K562 (cell line): Measurements from ENCODE around the gene USP12. TPM values are rescaled to one million over a fixed set of nuclear protein-coding genes. Genes with fewer than 3 reads are reported as not detected.

Experiments
- ATF7 ChIP-seq: fragments of 450-650 bp; IDR thresholded peaks from 2 replicates; pipeline ENCODE4 v1.7.1; 2014; ENCODE audit warnings: mild to moderate bottlenecking, moderate library complexity
- BCOR ChIP-seq: fragments of 450-650 bp; IDR thresholded peaks from 2 replicates; pipeline ENCODE4 v1.6.1; 2016
- BMI1 ChIP-seq: fragments of 150-350 bp; IDR thresholded peaks from 2 replicates; pipeline ENCODE4 v1.6.1; 2014; ENCODE audit warnings: low read length
- CBFA2T3 ChIP-seq: fragments of 450-650 bp; IDR thresholded peaks from 2 replicates; pipeline ENCODE4 v1.6.1; 2017
- CEBPB ChIP-seq: fragments of 450-650 bp; IDR thresholded peaks from 2 replicates; pipeline ENCODE4 v1.6.1; 2016; ENCODE audit warnings: missing genetic modification characterization, missing compliant biosample characterization
- CHD2 ChIP-seq: IDR thresholded peaks from 2 replicates; pipeline ENCODE4 v1.6.1; 2011; ENCODE audit warnings: low read depth, low read length
- CHD4 ChIP-seq: fragments of 200-600 bp; sonication (generic); IDR thresholded peaks from 3 replicates; pipeline ENCODE4 v1.6.1; 2012; ENCODE audit warnings: low read depth, mild to moderate bottlenecking, mixed read lengths, low read length, inconsistent platforms; ENCODE audit not compliant: insufficient read depth, insufficient replicate concordance, poor library complexity, severe bottlenecking
- DPF2 ChIP-seq: fragments of 450-650 bp; IDR thresholded peaks from 2 replicates; pipeline ENCODE4 v1.6.1; 2016
- HIVEP1 ChIP-seq: fragments of 250-450 bp; sonication (Bioruptor Pico); IDR thresholded peaks from 2 replicates; pipeline ENCODE4 v1.4.0; 2020; ENCODE audit warnings: mild to moderate bottlenecking
- IFI16 ChIP-seq: fragments of 250-450 bp; sonication (Bioruptor Pico); IDR thresholded peaks from 2 replicates; pipeline ENCODE4 v2.1.2; 2022; ENCODE audit warnings: mild to moderate bottlenecking, inconsistent platforms
- KAT7 ChIP-seq: sonication (generic); formaldehyde crosslinking; IDR thresholded peaks from 2 replicates; pipeline ENCODE4 v1.8.0; 2022; ENCODE audit warnings: missing genetic modification reagents, mild to moderate bottlenecking, borderline replicate concordance
- MAFG ChIP-seq: fragments of 450-650 bp; conservative IDR thresholded peaks from 2 replicates; pipeline ENCODE4 v1.6.1; 2016; ENCODE audit warnings: missing genetic modification characterization, missing compliant biosample characterization
- MED1 ChIP-seq: sonication (generic); formaldehyde crosslinking; IDR thresholded peaks from 2 replicates; pipeline ENCODE4 v1.8.1; 2023; ENCODE audit warnings: missing genetic modification reagents, borderline replicate concordance
- NR3C1 ChIP-seq: sonication (generic); formaldehyde crosslinking; IDR thresholded peaks from 2 replicates; pipeline ENCODE4 v1.8.1; 2022; ENCODE audit warnings: missing genetic modification reagents
- PHF21A ChIP-seq: fragments of 450-650 bp; IDR thresholded peaks from 2 replicates; pipeline ENCODE4 v1.6.1; 2017; ENCODE audit warnings: low read depth, borderline replicate concordance
- SIN3B ChIP-seq: fragments of 450-650 bp; IDR thresholded peaks from 2 replicates; pipeline ENCODE4 v1.6.1; 2017; ENCODE audit warnings: low read depth, mild to moderate bottlenecking, moderate library complexity
- TCF3 ChIP-seq: sonication (generic); formaldehyde crosslinking; IDR thresholded peaks from 2 replicates; pipeline ENCODE4 v1.4.0; 2020; ENCODE audit warnings: mild to moderate bottlenecking, missing genetic modification reagents
- TEAD1 ChIP-seq, 2 experiments: fragments of 450-650 bp in 1 of 2; sonication (generic) in 1 of 2; formaldehyde crosslinking; IDR thresholded peaks; 2 replicates each; pipeline versions ENCODE4 v1.4.0 to v1.8.0; 2020 to 2022; ENCODE audit warnings: mild to moderate bottlenecking in 2 of 2, missing genetic modification reagents in 1 of 2
- TEAD4 ChIP-seq, 2 experiments: sonication (generic) in 1 of 2; formaldehyde crosslinking in 1 of 2; IDR thresholded peaks; 2 replicates each; pipeline versions ENCODE4 v1.6.1 to v1.8.0; 2012 to 2022; ENCODE audit warnings: borderline replicate concordance in 1 of 2, inconsistent platforms in 1 of 2, low read length in 1 of 2, mild to moderate bottlenecking in 1 of 2, missing genetic modification reagents in 1 of 2
- ZBTB1 ChIP-seq: sonication (generic); formaldehyde crosslinking; IDR thresholded peaks from 2 replicates; pipeline ENCODE4 v1.8.1; 2023; ENCODE audit warnings: missing genetic modification reagents, low read depth, mild to moderate bottlenecking, borderline replicate concordance
- ZBTB17 ChIP-seq: fragments of 450-650 bp; formaldehyde crosslinking; IDR thresholded peaks from 2 replicates; pipeline ENCODE4 v1.4.0; 2020; ENCODE audit warnings: mild to moderate bottlenecking
- ZNF12 ChIP-seq: sonication (generic); formaldehyde crosslinking; IDR thresholded peaks from 2 replicates; pipeline ENCODE4 v1.4.0; 2020; ENCODE audit warnings: mild to moderate bottlenecking, missing genetic modification reagents
- ZNF668 ChIP-seq: fragments of 250-450 bp; sonication (Bioruptor Pico); IDR thresholded peaks from 2 replicates; pipeline ENCODE4 v1.8.0; 2022; ENCODE audit warnings: mild to moderate bottlenecking, inconsistent platforms
- ZNF785 ChIP-seq: fragments of 250-450 bp; sonication (Bioruptor Pico); IDR thresholded peaks from 2 replicates; pipeline ENCODE4 v1.4.0; 2020; ENCODE audit warnings: mild to moderate bottlenecking
- polyA plus RNA-seq, 8 experiments: library from polyadenylated mRNA; depleted of rRNA in 4 of 8; stranded (reverse) in 5 of 8; unstranded in 3 of 8; fragments of >200 nt; fragmentation: Nextera tagmentation in 2 of 8; fragmentation: Illumina TruSeq in 1 of 8; extraction: Ambion mirVana in 2 of 8; extraction: Trizol in 1 of 8; gene quantifications; 2 replicates each; pipeline versions ENCODE4 v1.2.1 to v1.2.3, GENCODE V29; 2011 to 2014; ENCODE audit warnings: inconsistent platforms in 1 of 8, missing spikeins in 1 of 8
- total RNA-seq, 7 experiments: library from RNA; depleted of rRNA in 6 of 7; stranded (reverse); fragments of >200 nt in 6 of 7; fragmentation: Illumina TruSeq in 2 of 7; extraction: Trizol in 2 of 7; gene quantifications; 2 replicates each; pipeline versions ENCODE4 v1.2.1 to v1.2.3, GENCODE V29; 2011 to 2021; ENCODE audit warnings: low replicate concordance in 1 of 7
- TF ChIP-seq, protein P1 (sequence below): fragments of 250-450 bp; sonication (Bioruptor Pico); IDR thresholded peaks from 2 replicates; pipeline ENCODE4 v1.5.0; 2021; ENCODE audit warnings: mild to moderate bottlenecking, moderate library complexity
- TF ChIP-seq, protein P2 (sequence below): fragments of 450-650 bp; IDR thresholded peaks from one replicate; pipeline ENCODE4 v1.6.1; 2018; ENCODE audit warnings: mild to moderate bottlenecking, moderate library complexity; ENCODE audit not compliant: partially characterized antibody

The USP12 gene
- total and polyA plus RNA-seq, 9 of the 15 experiments (the other 6 are each of a cell fraction or from before 2014, with no cell fraction given) = 1.8 to 20.5 (median 13.3) TPM

DNA sequence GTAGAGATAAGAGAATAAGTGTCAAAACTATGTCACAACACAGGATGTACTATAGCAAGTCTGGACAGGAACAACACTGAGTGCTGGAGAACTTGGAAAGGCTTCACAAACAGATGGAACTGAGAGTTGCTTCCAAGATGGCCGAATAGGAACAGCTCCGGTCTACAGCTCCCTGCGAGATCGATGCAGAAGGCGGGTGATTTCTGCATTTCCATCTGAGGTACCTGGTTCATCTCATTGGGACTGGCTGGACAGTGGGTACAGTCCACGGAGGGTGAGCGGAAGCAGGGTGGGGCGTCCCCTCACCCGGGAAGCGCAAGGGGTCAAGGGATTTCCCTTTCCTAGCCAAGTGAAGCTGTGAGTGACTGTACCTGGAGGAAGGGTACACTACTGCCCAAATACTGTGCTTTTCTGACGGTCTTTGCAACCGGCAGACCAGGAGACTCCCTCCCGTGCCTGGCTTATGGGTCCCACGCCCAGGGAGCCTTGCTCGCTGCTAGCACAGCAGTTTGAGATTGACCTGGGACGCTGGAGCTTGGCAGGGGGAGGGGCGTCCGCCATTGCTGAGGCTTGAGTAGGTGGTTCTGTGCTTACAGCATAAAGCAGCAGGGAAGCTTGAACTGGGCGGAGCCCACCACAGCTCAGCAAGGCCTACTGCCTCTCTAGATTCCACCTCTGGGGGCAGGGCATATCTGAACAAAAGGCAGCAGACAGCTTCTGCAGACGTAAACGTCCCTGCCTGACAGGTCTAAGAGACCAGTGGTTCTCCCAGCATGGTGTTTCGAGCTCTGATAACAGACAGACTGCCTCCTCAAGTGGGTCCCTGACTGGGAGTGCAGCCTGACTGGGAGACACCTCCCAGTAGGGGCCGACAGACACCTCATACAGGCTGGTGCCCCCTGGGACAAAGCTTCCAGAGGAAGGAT, 46.0 kb downstream of the USP12 start (continued):
- TF ChIP-seq ZNF785 (CRISPR knock-in tag) (no peak), IFI16 (CRISPR knock-in tag) (no peak), ZNF12 (CRISPR knock-in tag) (no peak), TEAD1 (CRISPR knock-in tag; IDR thresholded peaks at IDR 0.05) (peak in 1 of 2 experiments; percentile 76; a peak in 1 of 4 replicates), TEAD4 (IDR thresholded peaks at IDR 0.05; ENCODE audit: low read length) (no peak), TEAD4 (CRISPR knock-in tag; IDR thresholded peaks at IDR 0.05; ENCODE audit: borderline replicate concordance) (0 out of 2 replicates have a peak, but pooled peaks have one; percentile 33), NR3C1 (no peak), ZBTB1 (CRISPR knock-in tag) (no peak), MED1 (CRISPR knock-in tag) (no peak), PHF21A (no peak), KAT7 (CRISPR knock-in tag) (peak; percentile 82; the same call in 1 of the 2 replicates), TCF3 (peak; percentile 75), CBFA2T3 (peak; percentile 79), BMI1 (no peak), ATF7 (peak; percentile 66), SIN3B (no peak), CHD4 (no peak), HIVEP1 (no peak), BCOR (no peak), ZBTB17 (CRISPR knock-in tag) (0 out of 2 replicates have a peak, but pooled peaks have one; percentile 41), CEBPB (tag) (peak; percentile 50; the same call in 1 of the 2 replicates), DPF2 (peak; percentile 44; the same call in 1 of the 2 replicates), ZNF668 (CRISPR knock-in tag) (no peak), CHD2 (0 out of 2 replicates have a peak, but pooled peaks have one; percentile 29), MAFG (tag) (no peak)
- TF ChIP-seq, protein P1, sequence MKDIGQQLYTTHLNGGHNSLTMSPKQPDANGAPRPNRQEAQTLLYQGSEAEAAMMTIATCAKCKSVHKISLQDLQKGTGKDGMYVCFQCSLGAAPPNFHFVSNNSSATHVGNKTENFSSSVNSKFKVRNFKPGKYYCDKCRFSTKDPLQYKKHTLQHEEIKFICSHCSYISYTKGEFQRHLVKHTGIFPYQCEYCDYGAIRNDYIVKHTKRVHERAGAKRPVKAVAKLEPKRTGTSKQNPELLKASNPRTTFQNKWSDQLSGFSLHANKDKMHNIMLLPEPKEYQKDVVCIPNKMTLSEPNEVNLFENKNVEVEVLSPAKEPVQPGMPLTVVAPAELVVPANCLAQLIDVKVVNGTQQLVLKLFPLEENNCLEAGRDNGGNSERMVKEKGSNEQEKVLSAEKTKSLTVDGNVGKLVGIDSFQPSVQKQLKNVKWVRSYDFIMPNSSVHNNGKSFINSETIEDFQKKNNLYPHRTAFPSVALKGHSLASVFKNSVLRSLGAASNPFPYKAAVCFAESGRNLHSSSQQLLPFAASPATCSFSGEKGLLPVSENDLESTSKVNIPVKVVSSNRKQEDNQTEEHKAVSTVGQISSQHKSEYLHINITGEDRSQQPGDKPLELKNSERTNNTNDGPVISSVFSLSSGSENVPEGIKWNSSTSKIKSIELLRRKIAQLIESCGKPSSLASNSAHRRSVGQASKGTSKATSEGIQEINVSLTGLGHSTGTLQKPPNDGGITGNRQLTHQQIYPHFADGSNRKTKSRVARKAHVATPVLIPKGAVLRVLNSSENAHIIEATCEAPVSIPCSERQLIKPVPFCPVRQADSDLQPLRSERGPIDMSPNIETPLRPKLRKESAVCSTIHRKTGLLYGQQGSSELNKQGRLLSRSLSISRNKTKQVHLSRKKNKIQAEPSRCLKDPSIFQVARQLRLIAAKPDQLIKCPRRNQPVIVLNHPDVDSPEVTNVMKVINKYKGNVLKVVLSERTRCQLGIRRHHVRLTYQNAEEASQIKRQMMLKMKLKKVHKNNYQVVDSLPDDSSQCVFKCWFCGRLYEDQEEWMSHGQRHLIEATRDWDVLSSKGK (CRISPR knock-in tag) = no peak
- TF ChIP-seq, protein P2, sequence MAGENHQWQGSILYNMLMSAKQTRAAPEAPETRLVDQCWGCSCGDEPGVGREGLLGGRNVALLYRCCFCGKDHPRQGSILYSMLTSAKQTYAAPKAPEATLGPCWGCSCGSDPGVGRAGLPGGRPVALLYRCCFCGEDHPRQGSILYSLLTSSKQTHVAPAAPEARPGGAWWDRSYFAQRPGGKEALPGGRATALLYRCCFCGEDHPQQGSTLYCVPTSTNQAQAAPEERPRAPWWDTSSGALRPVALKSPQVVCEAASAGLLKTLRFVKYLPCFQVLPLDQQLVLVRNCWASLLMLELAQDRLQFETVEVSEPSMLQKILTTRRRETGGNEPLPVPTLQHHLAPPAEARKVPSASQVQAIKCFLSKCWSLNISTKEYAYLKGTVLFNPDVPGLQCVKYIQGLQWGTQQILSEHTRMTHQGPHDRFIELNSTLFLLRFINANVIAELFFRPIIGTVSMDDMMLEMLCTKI = no peak
